ENCODE measurements around the gene KIRREL2. TPM values are rescaled to one million over a fixed set of nuclear protein-coding genes. Genes with fewer than 3 reads are reported as not detected.

The KIRREL2 gene
- polyA plus RNA-seq, 3 donors, result not detected

GRCh38 chr19:35858311-35858710 is 1.6 kb downstream of the KIRREL2 start:
- 88% methylated on average over 6 of the region's 6 CpGs for WGBS (ENCODE audit: insufficient coverage)
- peaks cover 83 to 99% (median 83%) of the 10 kb centered on the region in 3 donors for H3K27me3 Mint-ChIP-seq (ENCODE audit: low read depth in 3 of 3)

GRCh38 chr19:35859414-35859813 is 2.7 kb downstream of the KIRREL2 start:
- peaks cover 0 to 13% of the 10 kb centered on the region in 2 donors for H3K9me3 ChIP-seq (replicated peaks in 1 of 2; ENCODE audit: control insufficient read depth in 1 of 2, insufficient read depth in 1 of 2, low read length in 2 of 2)
- TF ChIP-seq CTCF (IDR thresholded peaks at IDR 0.05), result no peak
- no peak overlapping the region for H2AFZ ChIP-seq (ENCODE audit: insufficient read depth, low read depth, low read length, poor library complexity, severe bottlenecking)
- no peak overlapping the region for H3K9ac ChIP-seq (ENCODE audit: insufficient read depth, low read length, poor library complexity, severe bottlenecking)
- H3K9me3 Mint-ChIP-seq, result peaks cover 0 to 24% (median 7%) of the 10 kb centered on the region in 7 donors
- peak overlapping the region in 1 of 2 donors; percentile 48 for H3K4me3 Mint-ChIP-seq
- no peaks in the 10 kb centered on the region for H3K79me2 ChIP-seq (ENCODE audit: insufficient read depth, low read length)
- H3K27me3 Mint-ChIP-seq (ENCODE audit: low read depth in 3 of 3), result peaks cover 76 to 99% (median 83%) of the 10 kb centered on the region in 3 donors
- no peaks in the 10 kb centered on the region for H3K36me3 Mint-ChIP-seq
- H3K27ac ChIP-seq (ENCODE audit: low read depth in 1 of 2, low read length in 2 of 2), result no peak overlapping the region
- no peaks in the 10 kb centered on the region for H4K20me1 ChIP-seq (ENCODE audit: insufficient read depth, low read length)
- peaks cover 32 to 86% of the 10 kb centered on the region in 2 donors for H3K27me3 ChIP-seq (ENCODE audit: control insufficient read depth in 2 of 2, insufficient read depth in 2 of 2, low read length in 2 of 2)
- H3K4me2 ChIP-seq (replicated peaks; ENCODE audit: extremely low read depth, low read length, poor library complexity, severe bottlenecking), result no peak overlapping the region
- DNase-seq, result no peak
- peaks cover 5 to 14% of the 10 kb centered on the region in 2 donors for H3K4me1 ChIP-seq (ENCODE audit: control insufficient read depth in 1 of 2, insufficient read depth in 2 of 2, low read length in 2 of 2)
- peaks cover 6% of the 10 kb centered on the region for H3K4me1 Mint-ChIP-seq
- 76% methylated on average over 4 of the region's 4 CpGs for WGBS (ENCODE audit: insufficient coverage)
- no peak overlapping the region for H3K4me3 ChIP-seq (replicated peaks in 1 of 3; ENCODE audit: low read depth in 2 of 3, low read length in 3 of 3)
- intact Hi-C loops (cut with micrococcal nuclease), result no loop called here
- no peak overlapping the region for H3K27ac Mint-ChIP-seq
- no peaks in the 10 kb centered on the region for H3K36me3 ChIP-seq (replicated peaks in 1 of 2; ENCODE audit: control insufficient read depth in 1 of 2, insufficient read depth in 2 of 2, low read length in 2 of 2)

More at GRCh38 chr19:35858311-35858710, 1.6 kb downstream of the KIRREL2 start:
- Mint-ChIP-seq H3K4me3 (peak overlapping the region in 1 of 2 donors; percentile 49), H3K4me1 (peaks cover 6% of the 10 kb centered on the region), H3K27ac (no peak overlapping the region), H3K36me3 (no peaks in the 10 kb centered on the region), H3K9me3 (peaks cover 0 to 24% (median 7%) of the 10 kb centered on the region in 7 donors)
- Histone ChIP-seq H3K27me3 (ENCODE audit: control insufficient read depth in 2 of 2, insufficient read depth in 2 of 2, low read length in 2 of 2) (peaks cover 32 to 84% of the 10 kb centered on the region in 2 donors), H3K4me1 (ENCODE audit: control insufficient read depth in 1 of 2, insufficient read depth in 2 of 2, low read length in 2 of 2) (peaks cover 5 to 14% of the 10 kb centered on the region in 2 donors), H3K27ac (ENCODE audit: low read depth in 1 of 2, low read length in 2 of 2) (no peak overlapping the region), H4K20me1 (ENCODE audit: insufficient read depth, low read length) (no peaks in the 10 kb centered on the region), H3K36me3 (replicated peaks in 1 of 2; ENCODE audit: control insufficient read depth in 1 of 2, insufficient read depth in 2 of 2, low read length in 2 of 2) (no peaks in the 10 kb centered on the region), H3K9ac (ENCODE audit: insufficient read depth, low read length, poor library complexity, severe bottlenecking) (no peak overlapping the region), H3K4me2 (replicated peaks; ENCODE audit: extremely low read depth, low read length, poor library complexity, severe bottlenecking) (no peak overlapping the region), H3K9me3 (replicated peaks in 1 of 2; ENCODE audit: control insufficient read depth in 1 of 2, insufficient read depth in 1 of 2, low read length in 2 of 2) (peaks cover 0 to 13% of the 10 kb centered on the region in 2 donors), H3K79me2 (ENCODE audit: insufficient read depth, low read length) (no peaks in the 10 kb centered on the region), H3K4me3 (replicated peaks in 1 of 3; ENCODE audit: low read depth in 2 of 3, low read length in 3 of 3) (no peak overlapping the region), H2AFZ (ENCODE audit: insufficient read depth, low read depth, low read length, poor library complexity, severe bottlenecking) (no peak overlapping the region)
- DNase-seq, result no peak
- no peak for TF ChIP-seq CTCF (IDR thresholded peaks at IDR 0.05)
- intact Hi-C loops (cut with micrococcal nuclease), result no loop called here

Measured in CD14-positive monocyte (primary cell).